Mesenchymal stem cell (in vitro differentiated cells and primary cell): Measurements from ENCODE around the gene RAB43.

Source experiments
- DNase-seq: peaks from one replicate; pipeline ENCODE4 v3.0.0-alpha.2; 2013
- H2AFZ ChIP-seq: one replicate; pipeline ENCODE4 v1.6.1; 2013; ENCODE audit warnings: low read depth, mild to moderate bottlenecking, control low read depth, inconsistent platforms, low read length, moderate library complexity
- H2AK5ac ChIP-seq: 2 replicates; pipeline ENCODE4 v1.6.1; 2013; ENCODE audit warnings: low read length, moderate library complexity, mild to moderate bottlenecking, inconsistent platforms; ENCODE audit not compliant: severe bottlenecking
- H2BK120ac ChIP-seq: one replicate; pipeline ENCODE4 v1.6.1; 2013; ENCODE audit warnings: low read depth, mild to moderate bottlenecking, inconsistent platforms, low read length, moderate library complexity
- H2BK12ac ChIP-seq, 2 experiments: one replicate each; pipeline ENCODE4 v1.6.1; 2013; ENCODE audit warnings: inconsistent platforms in 2 of 2, low read length in 2 of 2, mild to moderate bottlenecking in 2 of 2, moderate library complexity in 2 of 2, control low read depth in 1 of 2
- H2BK15ac ChIP-seq: one replicate; pipeline ENCODE4 v1.6.1; 2013; ENCODE audit warnings: mild to moderate bottlenecking, low read depth, inconsistent platforms; ENCODE audit not compliant: poor library complexity, severe bottlenecking
- H2BK5ac ChIP-seq: 2 replicates; pipeline ENCODE4 v1.6.1; 2013; ENCODE audit warnings: low read depth, mild to moderate bottlenecking, low read length, control low read depth, inconsistent platforms; ENCODE audit not compliant: poor library complexity, severe bottlenecking
- H3K14ac ChIP-seq, 2 experiments: one replicate each; pipeline ENCODE4 v1.6.1; 2013; ENCODE audit warnings: inconsistent platforms in 2 of 2, low read length in 2 of 2, control low read depth in 1 of 2, mild to moderate bottlenecking in 1 of 2, moderate library complexity in 1 of 2
- H3K18ac ChIP-seq, 2 experiments: one replicate each; pipeline ENCODE4 v1.6.1; 2013; ENCODE audit warnings: inconsistent platforms in 2 of 2, low read length in 2 of 2, control low read depth in 1 of 2, low read depth in 1 of 2, mild to moderate bottlenecking in 1 of 2
- H3K23ac ChIP-seq, 2 experiments: one replicate each; pipeline ENCODE4 v1.6.1; 2013; ENCODE audit warnings: inconsistent platforms in 2 of 2, low read length in 2 of 2, mild to moderate bottlenecking in 2 of 2, moderate library complexity in 2 of 2, control low read depth in 1 of 2
- H3K27ac ChIP-seq: 2 replicates; pipeline ENCODE4 v1.5.1; 2013; ENCODE audit warnings: mild to moderate bottlenecking, moderate library complexity, low read length, control low read depth, inconsistent platforms; ENCODE audit not compliant: poor library complexity, severe bottlenecking
- H3K27me3 ChIP-seq, 2 experiments: 2 replicates each; pipeline versions ENCODE4 v1.6.1 to v1.7.0; 2013; ENCODE audit warnings: low read length in 2 of 2, mild to moderate bottlenecking in 2 of 2, moderate library complexity in 2 of 2, control low read depth in 1 of 2, inconsistent platforms in 1 of 2; ENCODE audit not compliant: control insufficient read depth in 1 of 2, insufficient read depth in 1 of 2
- H3K36me3 ChIP-seq, 2 experiments: 2 replicates each; pipeline versions ENCODE4 v1.6.1 to v1.7.0; 2013; ENCODE audit warnings: low read length in 2 of 2, control low read depth in 1 of 2, inconsistent platforms in 1 of 2, low read depth in 1 of 2, mild to moderate bottlenecking in 1 of 2; ENCODE audit not compliant: insufficient read depth in 2 of 2, control insufficient read depth in 1 of 2
- H3K4ac ChIP-seq, 2 experiments: one replicate each; pipeline ENCODE4 v1.6.1; 2013; ENCODE audit warnings: inconsistent platforms in 2 of 2, low read length in 2 of 2, mild to moderate bottlenecking in 2 of 2, moderate library complexity in 2 of 2, control low read depth in 1 of 2, low read depth in 1 of 2
- H3K4me1 ChIP-seq: 2 replicates; pipeline ENCODE4 v1.6.1; 2013; ENCODE audit warnings: low read depth, low read length, control low read depth; ENCODE audit not compliant: control insufficient read depth, insufficient read depth
- H3K4me2 ChIP-seq: 2 replicates; pipeline ENCODE4 v1.6.1; 2013; ENCODE audit warnings: low read length, mild to moderate bottlenecking, inconsistent platforms; ENCODE audit not compliant: poor library complexity, severe bottlenecking
- H3K4me3 ChIP-seq, 2 experiments: 2 replicates each; pipeline versions ENCODE4 v1.5.1 to v1.7.0; 2013; ENCODE audit warnings: low read length in 2 of 2, mild to moderate bottlenecking in 2 of 2, control low read depth in 1 of 2, low read depth in 1 of 2; ENCODE audit not compliant: insufficient read depth in 1 of 2
- H3K79me1 ChIP-seq: replicated peaks from 2 replicates; pipeline ENCODE4 v1.6.1; 2013; ENCODE audit warnings: mild to moderate bottlenecking, control low read depth, low read length, inconsistent platforms; ENCODE audit not compliant: poor library complexity, severe bottlenecking
- H3K9ac ChIP-seq: 2 replicates; pipeline ENCODE4 v1.7.0; 2013; ENCODE audit warnings: mild to moderate bottlenecking, low read length, moderate library complexity
- H3K9me3 ChIP-seq: 2 replicates; pipeline ENCODE4 v1.7.0; 2013; ENCODE audit warnings: mild to moderate bottlenecking, low read length; ENCODE audit not compliant: control insufficient read depth
- H4K8ac ChIP-seq: one replicate; pipeline ENCODE4 v1.6.1; 2013; ENCODE audit warnings: inconsistent platforms, mild to moderate bottlenecking, low read length, moderate library complexity
- H4K91ac ChIP-seq: one replicate; pipeline ENCODE4 v1.6.1; 2013; ENCODE audit warnings: mild to moderate bottlenecking, low read length, inconsistent platforms
- WGBS: methylation state at CpG from one replicate; pipeline ENCODE4 v1.1.7; 2013; ENCODE audit warnings: mixed read lengths; 5-methylcytosine and 5-hydroxymethylcytosine counted together

The RAB43 gene

GRCh38 chr3:129085818-129086217 lies 35.8 kb downstream of the RAB43 start:
- H2AFZ ChIP-seq, result no peak overlapping the region
- no peak overlapping the region for H3K23ac ChIP-seq
- no peak overlapping the region for H4K8ac ChIP-seq
- no peak overlapping the region for H2BK120ac ChIP-seq
- no peak overlapping the region for H3K4me3 ChIP-seq
- no peaks in the 10 kb centered on the region for H3K79me1 ChIP-seq
- no peak overlapping the region for H3K14ac ChIP-seq
- no peak overlapping the region for H2AK5ac ChIP-seq
- H3K36me3 ChIP-seq, result peaks cover 0 to 12% of the 10 kb centered on the region in 2 experiments
- no peak overlapping the region for H2BK12ac ChIP-seq
- no peak overlapping the region for H3K27ac ChIP-seq
- H3K4me1 ChIP-seq, result peaks cover 1% of the 10 kb centered on the region
- no peak overlapping the region for H3K4ac ChIP-seq
- no peak overlapping the region for H3K9ac ChIP-seq
- no peak overlapping the region for H3K4me2 ChIP-seq
- WGBS, result 87% methylated on average over 4 of the region's 4 CpGs
- no peak overlapping the region for H2BK5ac ChIP-seq
- H3K9me3 ChIP-seq, result no peaks in the 10 kb centered on the region
- no peak overlapping the region for H4K91ac ChIP-seq
- no peak for DNase-seq
- H2BK15ac ChIP-seq, result no peak overlapping the region
- H3K27me3 ChIP-seq, result no peaks in the 10 kb centered on the region
- no peak overlapping the region for H3K18ac ChIP-seq

DNA sequence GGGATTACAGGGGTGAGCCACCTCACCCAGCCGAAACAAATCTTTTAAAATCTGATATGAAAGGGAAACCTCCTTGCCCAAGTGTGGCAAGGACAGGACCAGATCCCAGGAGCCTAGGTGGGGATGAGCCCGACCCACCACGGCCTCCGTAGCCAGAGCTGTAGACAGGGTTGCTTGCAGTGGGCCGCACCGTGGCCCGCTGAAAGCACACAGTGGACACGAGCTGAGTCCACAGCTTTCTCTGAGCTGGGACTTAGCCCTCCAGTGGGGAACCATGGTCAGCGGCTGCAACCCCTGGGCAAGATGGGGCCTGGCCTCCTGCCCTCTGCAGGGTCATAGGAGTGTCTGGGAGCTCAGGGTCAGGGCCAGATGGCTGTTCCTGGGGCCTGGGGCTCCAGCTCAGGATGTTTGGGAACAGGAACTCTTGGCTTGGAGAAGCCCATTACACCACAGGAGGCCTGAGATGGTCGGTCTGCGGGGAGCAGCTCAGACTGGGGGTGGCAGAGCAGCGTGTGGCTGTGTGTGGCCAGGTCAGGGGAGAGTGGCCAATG lies 36.4 kb downstream of the RAB43 start:
- Histone ChIP-seq H3K18ac (peak overlapping the region in 1 of 2 experiments; percentile 11), H3K4me2 (no peak overlapping the region), H4K91ac (no peak overlapping the region), H3K9me3 (no peaks in the 10 kb centered on the region), H3K4ac (no peak overlapping the region), H3K23ac (no peak overlapping the region), H3K9ac (no peak overlapping the region), H2AK5ac (no peak overlapping the region), H3K4me1 (peaks cover 1% of the 10 kb centered on the region), H2BK12ac (no peak overlapping the region), H3K14ac (no peak overlapping the region), H3K4me3 (no peak overlapping the region), H3K79me1 (no peaks in the 10 kb centered on the region), H2AFZ (no peak overlapping the region), H2BK15ac (no peak overlapping the region), H3K27ac (no peak overlapping the region), H3K27me3 (no peaks in the 10 kb centered on the region), H3K36me3 (peaks cover 0 to 12% of the 10 kb centered on the region in 2 experiments), H4K8ac (no peak overlapping the region), H2BK5ac (no peak overlapping the region), H2BK120ac (no peak overlapping the region)
- no peak for DNase-seq
- 94% methylated on average over 12 of the region's 12 CpGs for WGBS

- Histone ChIP-seq H2AFZ (no peak overlapping the region), H3K27me3 (no peaks in the 10 kb centered on the region), H3K4me3 (no peak overlapping the region), H4K91ac (no peak overlapping the region), H4K8ac (no peak overlapping the region), H2AK5ac (no peak overlapping the region), H3K4ac (no peak overlapping the region), H3K79me1 (no peaks in the 10 kb centered on the region), H3K4me1 (peaks cover 1% of the 10 kb centered on the region), H3K18ac (no peak overlapping the region), H3K23ac (no peak overlapping the region), H3K4me2 (no peak overlapping the region), H3K27ac (no peak overlapping the region), H3K14ac (no peak overlapping the region), H2BK120ac (no peak overlapping the region), H3K9ac (no peak overlapping the region), H2BK5ac (no peak overlapping the region), H3K9me3 (no peaks in the 10 kb centered on the region), H3K36me3 (peaks cover 0 to 12% of the 10 kb centered on the region in 2 experiments), H2BK15ac (no peak overlapping the region), H2BK12ac (no peak overlapping the region)
- DNase-seq, result no peak
- WGBS, result 87% methylated on average over 6 of the region's 6 CpGs
These were observed 37.1 kb downstream of the RAB43 start for GRCh38 chr3:129084501-129084900.

GRCh38 chr3:129082026-129082425 lies 39.6 kb downstream of the RAB43 start:
- Histone ChIP-seq H2AFZ (no peak overlapping the region), H3K4me1 (peaks cover 1% of the 10 kb centered on the region), H3K18ac (no peak overlapping the region), H4K8ac (no peak overlapping the region), H2BK5ac (no peak overlapping the region), H2BK120ac (no peak overlapping the region), H2BK15ac (no peak overlapping the region), H2BK12ac (no peak overlapping the region), H3K36me3 (peaks cover 0 to 9% of the 10 kb centered on the region in 2 experiments), H3K27ac (no peak overlapping the region), H3K4me3 (no peak overlapping the region), H2AK5ac (no peak overlapping the region), H3K14ac (no peak overlapping the region), H3K9ac (no peak overlapping the region), H3K79me1 (no peaks in the 10 kb centered on the region), H3K9me3 (no peaks in the 10 kb centered on the region), H3K23ac (no peak overlapping the region), H4K91ac (no peak overlapping the region), H3K4me2 (no peak overlapping the region), H3K4ac (peak overlapping the region in 1 of 2 experiments; percentile 18), H3K27me3 (no peaks in the 10 kb centered on the region)
- WGBS, result 93% methylated on average over 9 of the region's 9 CpGs
- no peak for DNase-seq
